ENCODE results near the gene VPS4A.

VPS4A gene

GRCh38 chr16:69307856-69308255 lies 3.3 kb upstream of the VPS4A start:
- no peak for DNase-seq

GRCh38 chr16:69309316-69309715 lies 1.8 kb upstream of the VPS4A start:
- DNase-seq: no peak

GRCh38 chr16:69311533-69312387 lies 610 bp downstream of the VPS4A start:
- DNase-seq: peak in 1 of 2 experiments; percentile 9

GRCh38 chr16:69313469-69313868 lies 2.3 kb downstream of the VPS4A start:
- no peak for DNase-seq

- DNase-seq: no peak
Observed at GRCh38 chr16:69314534-69314933, 3.4 kb downstream of the VPS4A start.

- DNase-seq: peak in 1 of 2 experiments; percentile 11
Observed at GRCh38 chr16:69315486-69316311, 4.5 kb downstream of the VPS4A start.

- no peak for DNase-seq
Observed at GRCh38 chr16:69316595-69317034, 5.5 kb downstream of the VPS4A start.

GRCh38 chr16:69318177-69318910 lies 7.2 kb downstream of the VPS4A start:
- no peak for DNase-seq

- DNase-seq: no peak
Observed at GRCh38 chr16:69318911-69319289, 7.8 kb downstream of the VPS4A start.

- DNase-seq: no peak
Observed at GRCh38 chr16:69319381-69319780, 8.2 kb downstream of the VPS4A start.

GRCh38 chr16:69319826-69320739 lies 8.9 kb downstream of the VPS4A start:
- DNase-seq: no peak

GRCh38 chr16:69320740-69321073 lies 9.6 kb downstream of the VPS4A start:
- no peak for DNase-seq

- DNase-seq: no peak
Observed at GRCh38 chr16:69321080-69321479, 9.9 kb downstream of the VPS4A start.

GRCh38 chr16:69322343-69322742 lies 11.2 kb downstream of the VPS4A start:
- DNase-seq: no peak

- DNase-seq: no peak
Observed at GRCh38 chr16:69323415-69323814, 12.3 kb downstream of the VPS4A start.

GRCh38 chr16:69324013-69324531 lies 12.9 kb downstream of the VPS4A start:
- no peak for DNase-seq

GRCh38 chr16:69324585-69325253 lies 13.6 kb downstream of the VPS4A start:
- DNase-seq: no peak

- DNase-seq: no peak
Observed at GRCh38 chr16:69325784-69326171, 14.6 kb downstream of the VPS4A start.

GRCh38 chr16:69326172-69326873 lies 15.2 kb downstream of the VPS4A start:
- no peak for DNase-seq

- no peak for DNase-seq
Observed at GRCh38 chr16:69327585-69328310, 16.6 kb downstream of the VPS4A start.
